ENCODE results near the gene THRAP3.
"Not testable (repeated sequence)": the region's sequence is repeated elsewhere in the genome, so short reads cannot be mapped to it uniquely, and the experiment has no call there.

GRCh38 chr1:36252482-36252824 lies 28.2 kb downstream of the THRAP3 start:
- TF ChIP-seq CTCF (conservative IDR thresholded peaks at IDR 0.05; ENCODE audit: low read depth, low read length); EZH2 (IDR thresholded peaks at IDR 0.05; ENCODE audit: low read length, unreplicated experiment): not testable (repeated sequence)

Data from PC-3 (cell line).